Neural cell (in vitro differentiated cells): ENCODE data around the gene SLC4A4. TPM values are rescaled to one million over a fixed set of nuclear protein-coding genes. Genes with fewer than 3 reads are reported as not detected.

Experiments used
- H2AFZ ChIP-seq: fragments of 200-600, 300-800 bp; sonication (generic), shearing (Covaris generic); 2 replicates; pipeline ENCODE4 v1.6.0; 2014; ENCODE audit warnings: low read depth, mild to moderate bottlenecking, antibody characterized with exemption, low read length, moderate library complexity
- H3F3A ChIP-seq: fragments of 200-600 bp; shearing (Covaris generic); 2 replicates; pipeline ENCODE4 v1.6.1; 2016; ENCODE audit warnings: mild to moderate bottlenecking, moderate library complexity, mixed read lengths, antibody characterized with exemption, low read length; ENCODE audit not compliant: insufficient read depth, poor library complexity, severe bottlenecking
- H3K27ac ChIP-seq: fragments of 200-600, 300-800 bp; sonication (generic), shearing (Covaris generic); 2 replicates; pipeline ENCODE4 v1.5.1; 2014; ENCODE audit warnings: mild to moderate bottlenecking, low read length, moderate library complexity
- H3K27me3 ChIP-seq: fragments of 300-800, 200-600 bp; sonication (generic), shearing (Covaris generic); 2 replicates; pipeline ENCODE4 v1.6.0; 2014; ENCODE audit warnings: mild to moderate bottlenecking, low read depth, low read length, moderate library complexity; ENCODE audit not compliant: insufficient read depth
- H3K36me3 ChIP-seq: fragments of 300-800, 200-600 bp; sonication (generic), shearing (Covaris generic); 2 replicates; pipeline ENCODE4 v1.5.1; 2014; ENCODE audit warnings: mild to moderate bottlenecking, antibody characterized with exemption, low read length, moderate library complexity; ENCODE audit not compliant: insufficient read depth
- H3K4me2 ChIP-seq: fragments of 300-800, 200-600 bp; sonication (generic), shearing (Covaris generic); 2 replicates; pipeline ENCODE4 v1.6.0; 2014; ENCODE audit warnings: mild to moderate bottlenecking, low read length
- H3K4me3 ChIP-seq: fragments of 300-800, 200-600 bp; sonication (generic), shearing (Covaris generic); 2 replicates; pipeline ENCODE4 v1.5.1; 2014; ENCODE audit warnings: mild to moderate bottlenecking, low read length, moderate library complexity
- H3K79me2 ChIP-seq: fragments of 200-600 bp; shearing (Covaris generic); replicated peaks from 2 replicates; pipeline ENCODE4 v1.6.0; 2014; ENCODE audit warnings: mild to moderate bottlenecking, low read length, moderate library complexity; ENCODE audit not compliant: insufficient read depth
- H3K9ac ChIP-seq: fragments of 300-800, 200-600 bp; sonication (generic), shearing (Covaris generic); 2 replicates; pipeline ENCODE4 v1.6.1; 2016; ENCODE audit warnings: mild to moderate bottlenecking, low read length, mixed read lengths
- H3K9me2 ChIP-seq: fragments of 200-600 bp; shearing (Covaris generic); 2 replicates; pipeline ENCODE4 v1.6.1; 2016; ENCODE audit warnings: mild to moderate bottlenecking, low read length, mixed read lengths; ENCODE audit not compliant: insufficient read depth
- H3K9me3 ChIP-seq: fragments of 200-600, 300-800 bp; sonication (generic), shearing (Covaris generic); 2 replicates; pipeline ENCODE4 v1.6.1; 2016; ENCODE audit warnings: mild to moderate bottlenecking, mixed run types, low read length, moderate library complexity, mixed read lengths
- H4K20me1 ChIP-seq: fragments of 200-600 bp; shearing (Covaris generic); 2 replicates; pipeline ENCODE4 v1.6.1; 2016; ENCODE audit warnings: mild to moderate bottlenecking, mixed run types; ENCODE audit not compliant: insufficient read depth
- CTCF ChIP-seq: fragments of 450-650 bp; IDR thresholded peaks from 2 replicates; pipeline ENCODE4 v1.5.1; 2014; ENCODE audit warnings: antibody characterized with exemption, mild to moderate bottlenecking, moderate library complexity; ENCODE audit not compliant: poor library complexity, severe bottlenecking
- EP300 ChIP-seq: fragments of 450-650 bp; conservative IDR thresholded peaks from 2 replicates; pipeline ENCODE4 v1.6.1; 2014; ENCODE audit warnings: antibody characterized with exemption, mild to moderate bottlenecking, moderate library complexity; ENCODE audit not compliant: poor library complexity, severe bottlenecking
- EZH2 ChIP-seq: fragments of 200-600, 300-800 bp; shearing (Covaris generic), sonication (generic); IDR thresholded peaks from 2 replicates; pipeline ENCODE4 v1.6.1; 2014; ENCODE audit warnings: antibody characterized with exemption, low read length, borderline replicate concordance, mild to moderate bottlenecking; ENCODE audit not compliant: insufficient read depth, poor library complexity, severe bottlenecking
- MXI1 ChIP-seq: fragments of 450-650 bp; conservative IDR thresholded peaks from 2 replicates; pipeline ENCODE4 v1.6.1; 2014; ENCODE audit warnings: antibody characterized with exemption, mild to moderate bottlenecking; ENCODE audit not compliant: poor library complexity, severe bottlenecking
- POLR2AphosphoS5 ChIP-seq: IDR thresholded peaks from 2 replicates; pipeline ENCODE4 v1.6.1; 2012
- RAD21 ChIP-seq: fragments of 450-650 bp; conservative IDR thresholded peaks from 2 replicates; pipeline ENCODE4 v1.6.1; 2014; ENCODE audit warnings: antibody characterized with exemption, mild to moderate bottlenecking, moderate library complexity
- REST ChIP-seq: IDR thresholded peaks from 2 replicates; pipeline ENCODE4 v1.6.1; 2012; ENCODE audit warnings: borderline replicate concordance
- SMC3 ChIP-seq: fragments of 450-650 bp; conservative IDR thresholded peaks from 2 replicates; pipeline ENCODE4 v1.6.1; 2014; ENCODE audit warnings: antibody characterized with exemption, mild to moderate bottlenecking, moderate library complexity; ENCODE audit not compliant: poor library complexity
- TAF1 ChIP-seq: IDR thresholded peaks from 2 replicates; pipeline ENCODE4 v1.6.1; 2012; ENCODE audit warnings: low read depth
- polyA plus RNA-seq: library from polyadenylated mRNA; depleted of rRNA; stranded (reverse); fragments of >200 nt; gene quantifications from 2 replicates; pipeline ENCODE4 v1.2.3, GENCODE V29; 2014

SLC4A4 gene
- polyA plus RNA-seq, 1 donor from 2014 or later = 9.2 TPM

DNA sequence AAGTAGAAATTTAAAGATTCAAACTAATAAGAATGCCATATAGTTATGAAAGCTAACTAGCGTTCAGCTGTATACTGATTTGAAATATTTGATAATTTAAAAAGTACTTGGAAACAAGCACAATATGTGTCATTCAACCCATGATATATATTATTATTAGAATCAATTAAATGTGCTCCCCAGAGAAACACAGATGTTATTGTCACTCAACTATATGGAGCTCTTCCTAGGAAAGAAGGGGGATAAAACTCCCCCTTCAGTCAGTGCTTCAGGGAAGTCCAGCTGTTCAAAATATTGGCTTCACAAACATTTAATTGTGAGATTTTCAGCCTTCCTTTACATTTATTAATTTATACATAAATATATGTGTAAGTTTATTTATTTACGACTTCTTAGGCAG is 135.9 kb downstream of the SLC4A4 start:
- no peak overlapping the region for H3K27ac ChIP-seq
- no peak overlapping the region for H3K4me3 ChIP-seq
- no peaks in the 10 kb centered on the region for H3K9me3 ChIP-seq
- H4K20me1 ChIP-seq = no peaks in the 10 kb centered on the region
- no peaks in the 10 kb centered on the region for H3F3A ChIP-seq
- H3K4me2 ChIP-seq = no peak overlapping the region
- H3K9ac ChIP-seq = no peak overlapping the region
- H2AFZ ChIP-seq = no peak overlapping the region
- H3K79me2 ChIP-seq = no peaks in the 10 kb centered on the region
- no peaks in the 10 kb centered on the region for H3K36me3 ChIP-seq
- no peak for TF ChIP-seq RAD21
- no peaks in the 10 kb centered on the region for H3K9me2 ChIP-seq
- no peaks in the 10 kb centered on the region for H3K27me3 ChIP-seq

DNA sequence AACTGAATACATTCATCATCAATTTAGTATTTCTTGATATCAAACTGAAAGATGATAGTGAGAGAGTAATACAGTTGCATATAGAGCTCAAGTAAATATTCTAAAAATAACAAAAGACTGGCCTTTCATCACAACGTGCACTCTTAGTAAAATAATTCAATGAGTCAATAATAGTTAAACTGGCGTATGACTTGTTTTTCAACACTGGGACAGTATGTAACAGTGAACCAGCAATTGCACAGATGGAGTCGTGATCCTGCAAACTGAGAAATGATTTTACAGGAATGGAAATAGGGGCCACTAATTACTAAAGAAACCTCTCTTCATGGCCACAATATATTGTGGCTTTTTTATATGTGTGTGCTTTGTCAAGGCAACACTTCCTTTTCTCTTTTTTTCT is 137.4 kb downstream of the SLC4A4 start:
- H3K4me2 ChIP-seq = no peak overlapping the region
- TF ChIP-seq RAD21 (no peak), TAF1 (no peak), CTCF (no peak), EZH2 (no peak), EP300 (no peak), POLR2AphosphoS5 (no peak), REST (no peak), MXI1 (no peak), SMC3 (no peak)
- no peaks in the 10 kb centered on the region for H4K20me1 ChIP-seq
- H3K4me3 ChIP-seq = no peak overlapping the region
- H3F3A ChIP-seq = no peaks in the 10 kb centered on the region
- H3K79me2 ChIP-seq = no peaks in the 10 kb centered on the region
- H3K9ac ChIP-seq = no peak overlapping the region
- no peaks in the 10 kb centered on the region for H3K36me3 ChIP-seq
- no peak overlapping the region for H3K27ac ChIP-seq
- no peaks in the 10 kb centered on the region for H3K9me3 ChIP-seq
- no peaks in the 10 kb centered on the region for H3K27me3 ChIP-seq
- no peak overlapping the region for H2AFZ ChIP-seq
- H3K9me2 ChIP-seq = no peaks in the 10 kb centered on the region
